LNCAP (cell line): ENCODE measurements around the gene RUFY3.

ENCODE experiments used
- TF ChIP-seq, protein P1 (sequence below): fragments of 450-650 bp; IDR thresholded peaks from 2 replicates; pipeline ENCODE4 v1.5.1; 2017; ENCODE audit warnings: mild to moderate bottlenecking

The RUFY3 gene

DNA sequence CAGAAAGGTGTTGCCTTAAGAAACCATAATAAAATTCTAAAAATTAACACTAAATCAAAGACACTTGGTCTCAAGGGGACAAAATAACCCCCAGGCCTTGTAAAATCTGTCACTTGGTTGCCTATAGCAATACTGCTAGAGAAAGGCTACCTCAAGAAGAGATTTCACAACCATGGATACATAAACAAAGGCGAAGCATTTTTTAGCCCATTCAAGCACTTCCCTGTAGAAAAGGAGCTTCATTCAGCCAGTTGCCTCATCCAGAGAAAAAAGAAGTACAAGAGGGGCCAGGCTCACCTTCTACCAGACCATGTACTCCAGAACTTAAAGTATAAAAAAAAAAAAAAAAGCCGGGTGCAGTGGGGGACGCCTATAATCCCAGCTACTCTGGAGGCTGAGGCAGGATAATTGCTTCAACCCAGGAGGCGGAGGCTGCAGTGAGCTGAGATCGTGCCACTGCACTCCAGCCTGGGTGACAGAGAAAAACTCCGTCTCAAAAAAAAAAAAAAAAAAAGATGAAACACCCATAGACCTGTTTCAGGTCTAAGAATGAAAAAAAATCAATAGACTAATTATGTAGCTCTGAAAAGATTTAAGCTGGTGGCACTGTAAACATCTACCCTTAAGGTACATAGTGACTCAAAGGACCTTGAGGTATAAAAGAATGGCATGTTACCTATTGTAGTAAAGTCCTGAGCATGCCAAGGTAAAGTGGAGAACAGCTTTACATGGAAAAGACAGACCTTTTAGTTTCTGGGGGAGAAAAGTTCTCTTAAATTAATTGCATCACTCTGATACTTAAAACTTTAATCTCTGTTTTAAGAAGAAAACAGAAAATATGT lies 18.0 kb downstream of the RUFY3 start:
- TF ChIP-seq, protein P1, sequence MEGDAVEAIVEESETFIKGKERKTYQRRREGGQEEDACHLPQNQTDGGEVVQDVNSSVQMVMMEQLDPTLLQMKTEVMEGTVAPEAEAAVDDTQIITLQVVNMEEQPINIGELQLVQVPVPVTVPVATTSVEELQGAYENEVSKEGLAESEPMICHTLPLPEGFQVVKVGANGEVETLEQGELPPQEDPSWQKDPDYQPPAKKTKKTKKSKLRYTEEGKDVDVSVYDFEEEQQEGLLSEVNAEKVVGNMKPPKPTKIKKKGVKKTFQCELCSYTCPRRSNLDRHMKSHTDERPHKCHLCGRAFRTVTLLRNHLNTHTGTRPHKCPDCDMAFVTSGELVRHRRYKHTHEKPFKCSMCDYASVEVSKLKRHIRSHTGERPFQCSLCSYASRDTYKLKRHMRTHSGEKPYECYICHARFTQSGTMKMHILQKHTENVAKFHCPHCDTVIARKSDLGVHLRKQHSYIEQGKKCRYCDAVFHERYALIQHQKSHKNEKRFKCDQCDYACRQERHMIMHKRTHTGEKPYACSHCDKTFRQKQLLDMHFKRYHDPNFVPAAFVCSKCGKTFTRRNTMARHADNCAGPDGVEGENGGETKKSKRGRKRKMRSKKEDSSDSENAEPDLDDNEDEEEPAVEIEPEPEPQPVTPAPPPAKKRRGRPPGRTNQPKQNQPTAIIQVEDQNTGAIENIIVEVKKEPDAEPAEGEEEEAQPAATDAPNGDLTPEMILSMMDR = no peak

DNA sequence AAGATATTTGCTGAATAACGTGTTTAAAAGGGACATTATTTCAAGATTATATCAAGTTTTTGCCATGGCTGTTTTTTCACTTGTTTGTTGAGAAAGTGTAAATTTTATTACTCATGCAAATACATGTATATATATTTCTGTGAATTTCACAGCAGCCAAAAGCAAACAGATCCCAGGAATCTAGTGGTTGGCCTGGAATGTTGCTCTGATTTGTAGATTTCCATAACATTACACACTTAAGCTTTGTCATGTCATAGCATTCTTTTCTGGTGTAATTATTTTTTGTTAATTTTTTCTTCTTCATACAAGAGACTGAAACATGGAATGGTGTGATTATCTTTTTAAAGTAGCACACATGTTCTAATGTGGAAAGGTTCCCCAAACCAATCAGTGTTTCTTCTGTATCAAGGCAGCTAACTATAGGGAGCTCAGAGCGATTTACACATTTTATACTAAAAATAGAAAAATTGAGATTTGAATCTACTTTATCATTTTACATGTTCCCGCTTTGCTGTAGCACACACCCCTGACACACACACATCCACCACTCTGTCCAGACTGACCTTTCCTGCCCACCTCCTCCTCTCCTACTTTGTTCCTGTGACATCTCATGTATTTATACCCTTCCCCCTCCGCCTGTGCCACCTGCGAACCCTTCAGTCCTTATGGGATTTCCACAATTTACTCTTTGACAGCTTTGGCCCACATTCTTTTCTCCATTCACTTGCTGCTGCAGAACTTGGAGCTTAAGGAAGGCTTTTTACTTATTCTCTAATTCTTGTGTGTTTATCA lies 20.3 kb downstream of the RUFY3 start:
- TF ChIP-seq, protein P1 = no peak

GRCh38 chr4:70743731-70744130 lies 22.0 kb downstream of the RUFY3 start:
- TF ChIP-seq, protein P1 = no peak

GRCh38 chr4:70746179-70746839 lies 24.5 kb downstream of the RUFY3 start:
- TF ChIP-seq, protein P1 = no peak

GRCh38 chr4:70747874-70748273 lies 26.1 kb downstream of the RUFY3 start:
- TF ChIP-seq, protein P1 = no peak

DNA sequence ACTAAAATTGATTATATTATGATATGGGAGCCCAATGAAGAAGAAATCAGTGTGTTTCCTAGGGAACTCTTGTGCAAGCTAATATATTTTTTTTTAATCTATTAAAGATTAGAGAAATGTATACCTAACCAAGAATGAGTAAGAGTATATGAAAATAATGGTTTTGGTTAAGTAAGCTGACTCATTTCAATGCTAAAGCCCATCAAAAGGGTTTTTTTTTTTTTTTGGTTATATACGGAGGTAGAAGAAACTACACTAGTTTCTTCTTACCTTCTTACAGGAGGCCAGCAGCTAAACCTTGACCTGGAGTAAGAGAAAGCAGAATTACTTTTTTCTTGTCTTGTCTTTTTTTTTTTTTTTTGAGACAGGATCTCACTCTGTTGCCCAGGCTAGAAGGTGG lies 27.5 kb downstream of the RUFY3 start:
- TF ChIP-seq, protein P1 = no peak

DNA sequence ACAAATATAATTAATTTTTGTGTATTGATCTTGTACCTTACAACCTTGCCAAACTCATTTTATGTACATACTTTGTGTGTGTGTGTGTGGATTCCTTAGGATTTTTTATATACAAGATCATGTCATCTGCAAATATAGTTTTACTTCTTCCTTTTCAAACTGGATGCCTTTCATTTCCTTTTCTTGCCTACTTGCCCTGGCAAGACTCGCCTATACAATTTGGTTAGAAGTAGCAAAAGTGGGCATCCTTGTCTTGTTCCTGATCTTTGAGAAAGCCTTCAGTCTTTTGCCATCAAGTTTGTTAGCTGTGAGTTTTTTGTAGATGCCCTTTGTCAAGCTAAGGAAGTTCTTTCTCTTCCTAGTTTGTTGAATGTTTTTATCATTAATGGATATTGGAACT lies 30.5 kb downstream of the RUFY3 start:
- TF ChIP-seq, protein P1 = no peak
